Astrocyte of the spinal cord (primary cell): ENCODE results near the gene BMP6.

Source experiments
- DNase-seq: peaks from one replicate; pipeline ENCODE4 v3.0.0; 2011; ENCODE audit warnings: low read depth, low spot score
- H3K4me3 ChIP-seq: 2 replicates; pipeline ENCODE4 v1.5.1; 2011; ENCODE audit warnings: low read depth, mild to moderate bottlenecking, low read length, moderate library complexity
- CTCF ChIP-seq: IDR thresholded peaks from 2 replicates; pipeline ENCODE4 v1.5.1; 2012; ENCODE audit warnings: low read depth, mild to moderate bottlenecking, low read length, inconsistent platforms
- in situ Hi-C: cut with HindIII; loops from 2 replicates; pipeline ENCODE4 v1.10.0; 2017; ENCODE audit warnings: low sequenced_read_pairs

The BMP6 gene

DNA sequence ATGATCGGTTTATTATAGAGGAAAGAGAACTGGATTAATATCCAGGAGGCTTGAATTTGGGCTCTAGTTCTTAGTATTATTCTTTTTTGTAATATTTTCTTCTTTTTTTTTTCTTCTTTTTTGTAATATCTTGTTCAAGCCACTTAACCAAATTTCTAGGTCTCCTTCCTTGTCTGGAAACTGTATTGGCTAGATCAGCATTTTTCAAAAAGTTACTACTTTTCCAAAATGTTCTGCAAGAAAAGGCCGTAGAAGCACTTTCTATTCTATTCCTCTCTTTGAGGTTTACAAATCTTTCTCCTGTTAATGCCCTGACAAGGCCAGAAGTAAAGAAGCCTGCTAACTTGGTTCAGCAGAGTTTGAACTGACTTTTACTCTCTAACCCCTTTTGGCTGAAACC is 12.0 kb downstream of the BMP6 start:
- DNase-seq = no peak
- no peak for TF ChIP-seq CTCF
- in situ Hi-C loops = no loop called here
- no peak overlapping the region for H3K4me3 ChIP-seq

- no peak for DNase-seq
- H3K4me3 ChIP-seq = no peak overlapping the region
- no peak for TF ChIP-seq CTCF
- in situ Hi-C loops = no loop called here
Measured at GRCh38 chr6:7742223-7742785, 16.4 kb downstream of the BMP6 start.

DNA sequence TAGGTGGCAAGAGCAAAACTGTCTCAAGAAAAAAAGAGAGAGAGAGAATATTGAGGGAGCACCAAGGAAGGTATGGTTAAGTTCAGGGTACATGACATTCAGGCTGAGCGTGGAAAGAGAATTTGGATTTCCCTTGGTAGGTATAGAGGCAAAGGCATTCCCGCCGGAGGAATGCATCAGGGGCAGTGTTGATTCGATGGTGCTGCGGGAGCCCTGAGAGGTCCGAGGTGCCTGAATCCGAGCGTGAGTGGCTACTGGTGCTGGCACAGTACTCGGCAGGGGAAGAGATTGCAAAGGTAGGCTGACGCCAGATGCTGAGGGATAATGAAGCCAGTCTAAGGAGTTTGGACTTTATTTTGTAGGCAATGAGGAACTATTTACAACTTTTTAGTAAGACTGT is 20.0 kb downstream of the BMP6 start:
- TF ChIP-seq CTCF = no peak
- no peak overlapping the region for H3K4me3 ChIP-seq
- in situ Hi-C loops = no loop called here
- DNase-seq = no peak

- in situ Hi-C loops = no loop called here
- no peak for DNase-seq
- TF ChIP-seq CTCF = no peak
- H3K4me3 ChIP-seq = no peak overlapping the region
Measured at GRCh38 chr6:7747016-7747415, 21.1 kb downstream of the BMP6 start.

DNA sequence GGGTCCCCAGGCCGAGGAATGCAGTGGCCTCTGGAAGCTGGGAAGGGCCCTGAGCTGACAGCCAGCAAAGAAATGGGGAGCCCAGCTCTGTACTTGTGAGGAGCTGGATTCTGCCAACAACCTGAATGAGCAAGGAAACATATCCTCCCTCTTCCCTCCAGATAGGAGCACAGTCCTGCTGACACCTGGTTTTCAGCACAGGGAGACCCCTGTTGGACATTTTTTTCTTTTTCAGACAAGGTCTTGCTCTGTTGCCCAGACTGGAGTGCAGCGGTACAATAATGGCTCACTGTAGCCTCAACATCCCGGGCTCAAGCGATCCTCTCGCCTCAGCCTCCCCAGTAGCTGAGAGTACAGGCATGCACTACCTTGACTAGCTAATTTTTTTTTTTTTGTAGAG is 21.5 kb downstream of the BMP6 start:
- H3K4me3 ChIP-seq = no peak overlapping the region
- in situ Hi-C loops = no loop called here
- no peak for DNase-seq
- TF ChIP-seq CTCF = no peak

DNA sequence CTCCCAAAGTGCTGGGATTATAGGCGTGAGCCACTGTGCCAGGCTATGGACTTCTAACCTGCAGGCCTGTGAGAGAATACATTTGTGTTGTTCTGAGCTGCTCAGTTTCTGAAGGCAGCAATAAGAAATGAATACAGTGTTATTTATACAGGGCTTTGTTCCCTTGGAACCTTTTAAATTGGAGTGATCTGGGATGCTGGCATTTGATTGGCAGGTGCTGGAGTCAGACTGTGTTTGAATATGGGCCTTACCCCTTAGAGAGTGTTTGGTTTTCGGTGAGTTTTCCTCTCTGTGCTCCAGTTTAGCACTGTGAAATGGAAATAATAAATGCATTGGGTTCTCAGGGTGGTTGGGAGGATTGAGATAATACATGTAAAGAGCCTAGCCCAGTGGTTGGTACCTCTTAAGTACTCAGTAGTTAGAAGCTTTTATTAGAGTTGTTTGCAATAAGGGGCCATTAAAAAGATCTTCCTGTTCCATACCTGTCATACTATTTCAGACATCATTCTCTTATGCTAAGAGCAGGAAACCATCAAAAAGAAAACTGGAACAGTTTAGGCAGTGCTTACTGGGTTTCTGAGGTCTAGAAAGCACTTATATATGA is 22.1 kb downstream of the BMP6 start:
- no peak for DNase-seq
- in situ Hi-C loops = no loop called here
- TF ChIP-seq CTCF = no peak
- no peak overlapping the region for H3K4me3 ChIP-seq
